ENCODE results near the gene THADA. TPM values are rescaled to one million over a fixed set of nuclear protein-coding genes. Genes with fewer than 3 reads are reported as not detected.

Gene THADA
- total and polyA plus RNA-seq, 5 donors from 2014 or later: 19.1 to 52.9 (median 20.2) TPM

GRCh38 chr2:43199492-43200488, 396.0 kb downstream of the THADA start:
- Histone ChIP-seq H3K27me3 (ENCODE audit: control insufficient read depth, insufficient read depth, low read length) (no peaks in the 10 kb centered on the region), H3K27ac (ENCODE audit: insufficient read depth, low read length, poor library complexity, severe bottlenecking) (no peak overlapping the region), H3K4me1 (ENCODE audit: control insufficient read depth, insufficient read depth, low read length, poor library complexity, severe bottlenecking) (peaks cover 31% of the 10 kb centered on the region), H3K9me3 (ENCODE audit: control insufficient read depth in 2 of 2, low read length in 2 of 2) (no peaks in the 10 kb centered on the region), H3K4me3 (ENCODE audit: low read depth, low read length) (no peak overlapping the region), H3K36me3 (ENCODE audit: control insufficient read depth, insufficient read depth, low read length) (no peaks in the 10 kb centered on the region)
- Mint-ChIP-seq H3K36me3 (peaks cover 3% of the 10 kb centered on the region), H3K9me3 (no peaks in the 10 kb centered on the region), H3K4me3 (no peak overlapping the region), H3K4me1 (peaks cover 0 to 46% (median 25%) of the 10 kb centered on the region in 4 donors), H3K27ac (peak overlapping the region in 2 of 3 donors; percentile 23 to 90), H3K27me3 (peaks cover 4% of the 10 kb centered on the region)
- no peak for DNase-seq
- ATAC-seq (ENCODE audit: low read depth in 2 of 2): no peak

GRCh38 chr2:43198263-43198662, 397.6 kb downstream of the THADA start:
- no peaks in the 10 kb centered on the region for H3K27me3 Mint-ChIP-seq
- no peaks in the 10 kb centered on the region for H3K36me3 ChIP-seq (ENCODE audit: control insufficient read depth, insufficient read depth, low read length)
- peak overlapping the region in 2 of 3 donors; percentile 23 to 79 for H3K27ac Mint-ChIP-seq
- H3K9me3 ChIP-seq (ENCODE audit: control insufficient read depth in 2 of 2, low read length in 2 of 2): no peaks in the 10 kb centered on the region
- H3K9me3 Mint-ChIP-seq: no peaks in the 10 kb centered on the region
- no peak overlapping the region for H3K4me3 ChIP-seq (ENCODE audit: low read depth, low read length)
- H3K4me3 Mint-ChIP-seq: no peak overlapping the region
- peaks cover 46% of the 10 kb centered on the region for H3K4me1 ChIP-seq (ENCODE audit: control insufficient read depth, insufficient read depth, low read length, poor library complexity, severe bottlenecking)
- no peak overlapping the region for H3K27ac ChIP-seq (ENCODE audit: insufficient read depth, low read length, poor library complexity, severe bottlenecking)
- no peak for DNase-seq
- ATAC-seq (ENCODE audit: low read depth in 2 of 2): no peak
- no peaks in the 10 kb centered on the region for H3K27me3 ChIP-seq (ENCODE audit: control insufficient read depth, insufficient read depth, low read length)
- H3K4me1 Mint-ChIP-seq: peaks cover 5 to 61% (median 39%) of the 10 kb centered on the region in 4 donors
- H3K36me3 Mint-ChIP-seq: peaks cover 3% of the 10 kb centered on the region

- DNase-seq: no peak
- no peaks in the 10 kb centered on the region for H3K9me3 ChIP-seq (ENCODE audit: control insufficient read depth in 2 of 2, low read length in 2 of 2)
- H3K36me3 ChIP-seq (ENCODE audit: control insufficient read depth, insufficient read depth, low read length): no peaks in the 10 kb centered on the region
- Mint-ChIP-seq H3K36me3 (peaks cover 3% of the 10 kb centered on the region), H3K4me1 (peaks cover 5 to 65% (median 42%) of the 10 kb centered on the region in 4 donors), H3K4me3 (no peak overlapping the region), H3K27me3 (no peaks in the 10 kb centered on the region), H3K27ac (peak overlapping the region in 2 of 3 donors; percentile 95 to 98), H3K9me3 (no peaks in the 10 kb centered on the region)
- no peak overlapping the region for H3K4me3 ChIP-seq (ENCODE audit: low read depth, low read length)
- ATAC-seq (ENCODE audit: low read depth in 2 of 2): no peak
- no peak overlapping the region for H3K27ac ChIP-seq (ENCODE audit: insufficient read depth, low read length, poor library complexity, severe bottlenecking)
- peaks cover 54% of the 10 kb centered on the region for H3K4me1 ChIP-seq (ENCODE audit: control insufficient read depth, insufficient read depth, low read length, poor library complexity, severe bottlenecking)
- no peaks in the 10 kb centered on the region for H3K27me3 ChIP-seq (ENCODE audit: control insufficient read depth, insufficient read depth, low read length)
Measured at GRCh38 chr2:43197588-43197896, 398.3 kb downstream of the THADA start.

- no peaks in the 10 kb centered on the region for H3K9me3 ChIP-seq (ENCODE audit: control insufficient read depth in 2 of 2, low read length in 2 of 2)
- H3K27me3 Mint-ChIP-seq: no peaks in the 10 kb centered on the region
- no peaks in the 10 kb centered on the region for H3K36me3 ChIP-seq (ENCODE audit: control insufficient read depth, insufficient read depth, low read length)
- H3K27ac ChIP-seq (ENCODE audit: insufficient read depth, low read length, poor library complexity, severe bottlenecking): peak overlapping the region; percentile 52
- H3K4me3 Mint-ChIP-seq: peak overlapping the region in 3 of 4 donors; percentile 39 to 72 (median 50)
- H3K4me1 Mint-ChIP-seq: peaks cover 5 to 66% (median 43%) of the 10 kb centered on the region in 4 donors
- no peaks in the 10 kb centered on the region for H3K9me3 Mint-ChIP-seq
- no peak for DNase-seq
- peaks cover 57% of the 10 kb centered on the region for H3K4me1 ChIP-seq (ENCODE audit: control insufficient read depth, insufficient read depth, low read length, poor library complexity, severe bottlenecking)
- H3K27ac Mint-ChIP-seq: peak overlapping the region; percentile 95 to 98 (median 96)
- H3K27me3 ChIP-seq (ENCODE audit: control insufficient read depth, insufficient read depth, low read length): no peaks in the 10 kb centered on the region
- no peak for ATAC-seq (ENCODE audit: low read depth in 2 of 2)
- no peak overlapping the region for H3K4me3 ChIP-seq (ENCODE audit: low read depth, low read length)
- peaks cover 3% of the 10 kb centered on the region for H3K36me3 Mint-ChIP-seq
Measured at GRCh38 chr2:43196768-43197587, 398.9 kb downstream of the THADA start.

GRCh38 chr2:43194121-43194869, 401.5 kb downstream of the THADA start:
- Histone ChIP-seq H3K27me3 (ENCODE audit: control insufficient read depth, insufficient read depth, low read length) (no peaks in the 10 kb centered on the region), H3K4me1 (ENCODE audit: control insufficient read depth, insufficient read depth, low read length, poor library complexity, severe bottlenecking) (peaks cover 55% of the 10 kb centered on the region)
- H3K36me3 Mint-ChIP-seq: peaks cover 3% of the 10 kb centered on the region

GRCh38 chr2:43193652-43194120, 402.2 kb downstream of the THADA start:
- H3K36me3 Mint-ChIP-seq: peaks cover 3% of the 10 kb centered on the region
- no peak for ATAC-seq (ENCODE audit: low read depth in 2 of 2)
- H3K27me3 Mint-ChIP-seq: no peaks in the 10 kb centered on the region
- no peaks in the 10 kb centered on the region for H3K9me3 ChIP-seq (ENCODE audit: control insufficient read depth in 2 of 2, low read length in 2 of 2)
- H3K27ac Mint-ChIP-seq: peak overlapping the region; percentile 99
- H3K27ac ChIP-seq (ENCODE audit: insufficient read depth, low read length, poor library complexity, severe bottlenecking): peak overlapping the region; percentile 96
- no peaks in the 10 kb centered on the region for H3K9me3 Mint-ChIP-seq
- DNase-seq: no peak
- peaks cover 5 to 73% (median 46%) of the 10 kb centered on the region in 4 donors for H3K4me1 Mint-ChIP-seq
- H3K27me3 ChIP-seq (ENCODE audit: control insufficient read depth, insufficient read depth, low read length): no peaks in the 10 kb centered on the region
- H3K36me3 ChIP-seq (ENCODE audit: control insufficient read depth, insufficient read depth, low read length): no peaks in the 10 kb centered on the region
- H3K4me3 ChIP-seq (ENCODE audit: low read depth, low read length): peak overlapping the region; percentile 51
- H3K4me1 ChIP-seq (ENCODE audit: control insufficient read depth, insufficient read depth, low read length, poor library complexity, severe bottlenecking): peaks cover 55% of the 10 kb centered on the region
- H3K4me3 Mint-ChIP-seq: peak overlapping the region in 3 of 4 donors; percentile 72 to 87 (median 85)

More at GRCh38 chr2:43194121-43194869, 401.5 kb downstream of the THADA start:
- H3K36me3 ChIP-seq (ENCODE audit: control insufficient read depth, insufficient read depth, low read length): no peaks in the 10 kb centered on the region
- no peaks in the 10 kb centered on the region for H3K27me3 Mint-ChIP-seq
- peak overlapping the region; percentile 99 for H3K27ac Mint-ChIP-seq
- no peaks in the 10 kb centered on the region for H3K9me3 Mint-ChIP-seq
- DNase-seq: no peak
- no peak for ATAC-seq (ENCODE audit: low read depth in 2 of 2)
- H3K4me1 Mint-ChIP-seq: peaks cover 5 to 70% (median 47%) of the 10 kb centered on the region in 4 donors
- H3K4me3 Mint-ChIP-seq: peak overlapping the region; percentile 72 to 90 (median 86)
- H3K27ac ChIP-seq (ENCODE audit: insufficient read depth, low read length, poor library complexity, severe bottlenecking): peak overlapping the region; percentile 96
- no peaks in the 10 kb centered on the region for H3K9me3 ChIP-seq (ENCODE audit: control insufficient read depth in 2 of 2, low read length in 2 of 2)
- peak overlapping the region; percentile 61 for H3K4me3 ChIP-seq (ENCODE audit: low read depth, low read length)
